HEK293 (cell line): ENCODE measurements around the gene TAOK3.

ENCODE experiments used
- CTCF ChIA-PET: fragments of 350-600 bp; formaldehyde crosslinking; extraction: SDS; loops from one replicate; lab custom pipeline; 2021; ENCODE audit warnings: antibody characterized with exemption; lab: Yijun Ruan, JAX
- POLR2A ChIA-PET: fragments of 300-600 bp; formaldehyde crosslinking; extraction: SDS; loops from one replicate; lab custom pipeline; 2020; ENCODE audit warnings: antibody characterized with exemption, inconsistent platforms; lab: Yijun Ruan, JAX
- H3K27ac ChIP-seq: fragments of 200-500 bp; sonication (Bioruptor generic); 2 replicates; pipeline ENCODE4 v1.5.1; 2014; ENCODE audit warnings: low read depth, low read length, control low read depth, inconsistent platforms; ENCODE audit errors: extremely low read depth
- H3K36me3 ChIP-seq, 2 experiments: fragments of 200-500 bp in 1 of 2; sonication (Bioruptor generic) in 1 of 2; 1 replicate in 1 of 2; 2 replicates in 1 of 2; pipeline ENCODE4 v1.5.1; 2014 to 2017; ENCODE audit warnings: inconsistent platforms in 2 of 2, low read length in 2 of 2; ENCODE audit not compliant: control insufficient read depth in 2 of 2, insufficient read depth in 1 of 2
- H3K4me1 ChIP-seq: fragments of 200-500 bp; sonication (Bioruptor generic); 2 replicates; pipeline ENCODE4 v1.5.1; 2014; ENCODE audit warnings: mild to moderate bottlenecking, low read length, inconsistent platforms; ENCODE audit not compliant: control insufficient read depth, insufficient read depth
- H3K4me3 ChIP-seq: 2 replicates; pipeline ENCODE4 v1.5.1; 2011; ENCODE audit warnings: low read depth, mild to moderate bottlenecking, control low read depth, low read length, moderate library complexity
- H3K9me3 ChIP-seq: fragments of 200-500 bp; sonication (Bioruptor generic); 2 replicates; pipeline ENCODE4 v1.5.1; 2014; ENCODE audit warnings: low read depth, low read length, inconsistent platforms; ENCODE audit not compliant: control insufficient read depth, insufficient read depth
- BCL11A ChIP-seq: fragments of 450-650 bp; formaldehyde crosslinking; IDR thresholded peaks from 2 replicates; pipeline ENCODE4 v1.5.1; 2016; ENCODE audit warnings: low read depth, missing biosample characterization, missing genetic modification characterization
- ELK4 ChIP-seq: IDR thresholded peaks from 2 replicates; pipeline ENCODE4 v1.6.1; 2011; ENCODE audit warnings: mild to moderate bottlenecking, low read depth, low read length, borderline replicate concordance
- GFI1B ChIP-seq: fragments of 450-650 bp; formaldehyde crosslinking; IDR thresholded peaks from 2 replicates; pipeline ENCODE4 v1.5.1; 2016; ENCODE audit warnings: missing biosample characterization, missing genetic modification characterization
- GLIS1 ChIP-seq: fragments of 450-650 bp; formaldehyde crosslinking; IDR thresholded peaks from 2 replicates; pipeline ENCODE4 v1.5.1; 2016; ENCODE audit warnings: missing biosample characterization, missing genetic modification characterization
- HIC1 ChIP-seq: fragments of 450-650 bp; formaldehyde crosslinking; IDR thresholded peaks from 2 replicates; pipeline ENCODE4 v1.5.1; 2016; ENCODE audit warnings: missing biosample characterization, missing genetic modification characterization
- RBAK ChIP-seq: fragments of 450-650 bp; formaldehyde crosslinking; IDR thresholded peaks from 2 replicates; pipeline ENCODE4 v1.5.1; 2016; ENCODE audit warnings: missing biosample characterization, missing genetic modification characterization
- ZBTB1 ChIP-seq: fragments of 450-650 bp; formaldehyde crosslinking; IDR thresholded peaks from 2 replicates; pipeline ENCODE4 v1.5.1; 2016; ENCODE audit warnings: missing biosample characterization, missing genetic modification characterization
- ZBTB11 ChIP-seq: fragments of 450-650 bp; formaldehyde crosslinking; conservative IDR thresholded peaks from 2 replicates; pipeline ENCODE4 v1.5.1; 2016; ENCODE audit warnings: low read depth, missing biosample characterization, missing genetic modification characterization
- ZBTB26 ChIP-seq: fragments of 450-650 bp; formaldehyde crosslinking; optimal IDR thresholded peaks from 2 replicates; pipeline ENCODE3; 2016; ENCODE audit warnings: missing biosample characterization, mild to moderate bottlenecking, missing genetic modification characterization
- ZBTB8A ChIP-seq: fragments of 450-650 bp; formaldehyde crosslinking; IDR thresholded peaks from 2 replicates; pipeline ENCODE4 v1.5.1; 2016; ENCODE audit warnings: missing biosample characterization, missing genetic modification characterization
- ZFHX2 ChIP-seq: fragments of 450-650 bp; formaldehyde crosslinking; conservative IDR thresholded peaks from 2 replicates; pipeline ENCODE4 v1.5.1; 2016; ENCODE audit warnings: missing biosample characterization, missing genetic modification characterization
- ZFP37 ChIP-seq: fragments of 450-650 bp; formaldehyde crosslinking; IDR thresholded peaks from 2 replicates; pipeline ENCODE4 v1.5.1; 2016; ENCODE audit warnings: missing biosample characterization, missing genetic modification characterization
- ZNF133 ChIP-seq: fragments of 450-650 bp; formaldehyde crosslinking; IDR thresholded peaks from 2 replicates; pipeline ENCODE4 v1.5.1; 2016; ENCODE audit warnings: missing biosample characterization, missing genetic modification characterization
- ZNF174 ChIP-seq: fragments of 450-650 bp; formaldehyde crosslinking; IDR thresholded peaks from 2 replicates; pipeline ENCODE4 v1.5.0; 2017; ENCODE audit warnings: missing biosample characterization, mild to moderate bottlenecking, missing genetic modification characterization
- ZNF18 ChIP-seq: fragments of 450-650 bp; formaldehyde crosslinking; IDR thresholded peaks from 2 replicates; pipeline ENCODE4 v1.5.1; 2016; ENCODE audit warnings: missing biosample characterization, missing genetic modification characterization
- ZNF211 ChIP-seq: fragments of 450-650 bp; formaldehyde crosslinking; IDR thresholded peaks from 2 replicates; pipeline ENCODE4 v1.5.1; 2016; ENCODE audit warnings: low read depth, missing biosample characterization, missing genetic modification characterization
- ZNF398 ChIP-seq: fragments of 450-650 bp; formaldehyde crosslinking; IDR thresholded peaks from 2 replicates; pipeline ENCODE4 v1.5.1; 2017; ENCODE audit warnings: missing biosample characterization, missing genetic modification characterization
- ZNF623 ChIP-seq: fragments of 450-650 bp; formaldehyde crosslinking; IDR thresholded peaks from 2 replicates; pipeline ENCODE4 v1.5.1; 2016; ENCODE audit warnings: missing biosample characterization, missing genetic modification characterization
- ZNF660 ChIP-seq: fragments of 450-650 bp; IDR thresholded peaks from 2 replicates; pipeline ENCODE4 v1.5.1; 2018; ENCODE audit warnings: missing biosample characterization, mild to moderate bottlenecking, missing genetic modification characterization
- ZNF76 ChIP-seq: fragments of 450-650 bp; formaldehyde crosslinking; IDR thresholded peaks from 2 replicates; pipeline ENCODE4; 2016; ENCODE audit warnings: low read depth, missing biosample characterization, missing genetic modification characterization, borderline replicate concordance

TAOK3 gene

GRCh38 chr12:118107011-118107410 lies 265.7 kb downstream of the TAOK3 start:
- Histone ChIP-seq H3K4me1 (peaks cover 5% of the 10 kb centered on the region), H3K4me3 (no peak overlapping the region), H3K9me3 (no peaks in the 10 kb centered on the region), H3K36me3 (no peaks in the 10 kb centered on the region), H3K27ac (no peak overlapping the region)
- no peak for TF ChIP-seq ZNF211 (tag by site-specific recombination)
- CTCF ChIA-PET = no interaction called here
- POLR2A ChIA-PET = no interaction called here

- POLR2A ChIA-PET = interaction anchor here (0.6 to 2.1 kb wide), 3 partner anchors 32 to 146 kb away, joined by 4 to 11 read pairs (median 5); partner anchors contain the start of gene PEBP1
- H3K27ac ChIP-seq = peak within 1 kb of the TSS; percentile 85
- CTCF ChIA-PET = interaction anchor here (0.6 to 1.2 kb wide), 3 partner anchors 10 to 45 kb away, joined by 3 to 4 read pairs (median 4); no protein-coding TSS in a partner anchor
- peak; percentile 63; the same call in 1 of the 2 replicates for TF ChIP-seq ZNF660
- no peak for TF ChIP-seq ZNF133 (tag by site-specific recombination)
- no peak for TF ChIP-seq ZNF174 (tag by site-specific recombination)
- TF ChIP-seq ZNF76 (tag by site-specific recombination) = 0 out of 2 replicates have a peak, but pooled peaks have one; percentile 16
- peak; percentile 98 for TF ChIP-seq ZBTB8A (tag by site-specific recombination)
- TF ChIP-seq ZFP37 (tag by site-specific recombination) = 0 out of 2 replicates have a peak, but pooled peaks have one; percentile 24
- TF ChIP-seq ZNF623 (tag by site-specific recombination) = no peak
- TF ChIP-seq HIC1 (tag by site-specific recombination) = peak; percentile 31; the same call in 1 of the 2 replicates
- TF ChIP-seq GFI1B (tag by site-specific recombination) = no peak
- peak; percentile 83 for TF ChIP-seq GLIS1 (tag by site-specific recombination)
- peak; percentile 23; the same call in 1 of the 2 replicates for TF ChIP-seq ZFHX2 (tag by site-specific recombination)
- TF ChIP-seq ZBTB1 = no peak
- TF ChIP-seq RBAK (tag by site-specific recombination) = no peak
- peak; percentile 70 for TF ChIP-seq ZNF398
- TF ChIP-seq ZBTB26 (tag by site-specific recombination) = peak; percentile 92
- no peak for TF ChIP-seq ZNF18
- no peak for TF ChIP-seq ELK4
- TF ChIP-seq ZBTB11 (tag by site-specific recombination) = peak; percentile 72
- 0 out of 2 replicates have a peak, but pooled peaks have one; percentile 19 for TF ChIP-seq BCL11A (tag by site-specific recombination)
Observed at GRCh38 chr12:118103601-118104382, 268.9 kb downstream of the TAOK3 start, which contains the start of gene VSIG10. TSS of gene VSIG10 (minus strand) at chr12:118104011. CDS start at chr12:118103671, 340 bp downstream.

More at GRCh38 chr12:118103601-118104382, 268.9 kb downstream of the TAOK3 start, which contains the start of gene VSIG10:
- Histone ChIP-seq H3K9me3 (no peaks in the 10 kb centered on the region), H3K36me3 (no peaks in the 10 kb centered on the region), H3K4me1 (peaks cover 5% of the 10 kb centered on the region), H3K4me3 (peak within 1 kb of the TSS; percentile 81)
